ENCODE results near the gene FANCI.

GRCh38 chr15:89299896-89300295 is 56.1 kb downstream of the FANCI start:
- TF ChIP-seq SMC3 (IDR thresholded peaks at IDR 0.05; ENCODE audit: low read depth, low read length) (peak; percentile 45), RAD21 (IDR thresholded peaks at IDR 0.05; ENCODE audit: low read length) (peak; percentile 67), CTCF (conservative IDR thresholded peaks at IDR 0.05; ENCODE audit: low read depth, low read length) (peak; percentile 54), ELK1 (IDR thresholded peaks at IDR 0.05; ENCODE audit: borderline replicate concordance, low read depth, low read length) (no peak), CEBPB (IDR thresholded peaks at IDR 0.05; ENCODE audit: low read depth, low read length) (no peak), MXI1 (IDR thresholded peaks at IDR 0.05; ENCODE audit: borderline replicate concordance, low read depth, low read length) (no peak), POLR2A (IDR thresholded peaks at IDR 0.05; ENCODE audit: low read depth, low read length) (no peak), FOS (IDR thresholded peaks at IDR 0.05; ENCODE audit: low read depth, low read length) (no peak), MAZ (IDR thresholded peaks at IDR 0.05; ENCODE audit: borderline replicate concordance, low read depth, low read length) (no peak)
